ENCODE results near the gene ZNF423. TPM values are rescaled to one million over a fixed set of nuclear protein-coding genes. Genes with fewer than 3 reads are reported as not detected.

ZNF423 gene
- total and polyA plus RNA-seq, 2 experiments from 2014 or later = 14.9 to 41.8 TPM

- no peak for TF ChIP-seq ZNF462 (CRISPR knock-in tag; IDR thresholded peaks at IDR 0.05)
- no peak for TF ChIP-seq CREB1 (CRISPR knock-in tag; IDR thresholded peaks at IDR 0.05; ENCODE audit: low read depth)
- TF ChIP-seq ZNF331 (CRISPR knock-in tag; IDR thresholded peaks at IDR 0.05; ENCODE audit: low read depth) = no peak
- no peak for TF ChIP-seq CTCF (conservative IDR thresholded peaks at IDR 0.05; ENCODE audit: low read depth in 2 of 2)
These were observed 382.1 kb downstream of the ZNF423 start (continued) for GRCh38 chr16:49473773-49474172.

DNA sequence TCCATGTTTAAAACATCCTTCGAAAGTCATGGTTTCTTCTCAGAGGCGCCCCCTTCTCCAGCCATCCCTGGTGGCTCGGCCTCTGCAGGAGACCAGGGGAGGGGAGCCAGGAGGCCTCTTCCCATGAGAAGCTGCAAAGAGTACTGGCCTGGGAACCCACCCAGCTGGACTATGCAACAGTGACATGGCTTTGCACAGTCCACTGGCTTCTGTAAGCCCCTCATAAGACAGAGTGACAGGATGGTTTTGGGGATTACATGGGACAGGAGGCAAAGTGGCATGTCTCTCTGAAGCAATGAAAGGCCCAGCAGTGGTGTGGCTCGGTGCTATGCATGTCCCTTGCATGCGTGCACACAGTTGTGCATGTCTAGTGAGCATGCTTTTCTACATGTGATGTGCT is 382.8 kb downstream of the ZNF423 start:
- Histone ChIP-seq H2AFZ (no peak overlapping the region), H3K36me3 (ENCODE audit: insufficient read depth) (no peaks in the 10 kb centered on the region), H3K9me2 (ENCODE audit: insufficient read depth) (0 out of 2 replicates have a peak, but pooled peaks cover 4% of the 10 kb centered on the region), H3K27me3 (ENCODE audit: insufficient read depth) (no peaks in the 10 kb centered on the region), H3K79me2 (replicated peaks; ENCODE audit: insufficient read depth) (no peaks in the 10 kb centered on the region), H3K4me3 (no peak overlapping the region), H3F3A (replicated peaks; ENCODE audit: low read depth) (no peaks in the 10 kb centered on the region), H4K20me1 (replicated peaks; ENCODE audit: insufficient read depth) (no peaks in the 10 kb centered on the region), H3K27ac (ENCODE audit: low read depth) (no peak overlapping the region), H3K4me2 (no peak overlapping the region), H3K4me1 (ENCODE audit: insufficient read depth) (no peaks in the 10 kb centered on the region)
- no peaks in the 10 kb centered on the region for H3K9me3 Mint-ChIP-seq
- H3K4me3 Mint-ChIP-seq = no peak overlapping the region
- H3K4me1 Mint-ChIP-seq = peaks cover 3% of the 10 kb centered on the region; the same call in 1 of the 3 replicates
- no peaks in the 10 kb centered on the region for H3K36me3 Mint-ChIP-seq (ENCODE audit: low read depth)
- ATAC-seq (no peak), DNase-seq (ENCODE audit: low spot score) (no peak)
- peaks cover 2% of the 10 kb centered on the region for H3K27me3 Mint-ChIP-seq (ENCODE audit: insufficient read depth, low read depth, poor library complexity)
- H3K27ac Mint-ChIP-seq = no peak overlapping the region
- no peak for TF ChIP-seq ZNF331 (CRISPR knock-in tag; IDR thresholded peaks at IDR 0.05; ENCODE audit: low read depth)
- no peak for TF ChIP-seq POLR2AphosphoS5 (IDR thresholded peaks at IDR 0.05; ENCODE audit: low read depth)
- TF ChIP-seq CREB1 (CRISPR knock-in tag; IDR thresholded peaks at IDR 0.05; ENCODE audit: low read depth) = no peak
- TF ChIP-seq JUNB (IDR thresholded peaks at IDR 0.05; ENCODE audit: unreplicated experiment) = no peak
- no peak for TF ChIP-seq NANOG (IDR thresholded peaks at IDR 0.05; ENCODE audit: borderline replicate concordance)
- no peak for TF ChIP-seq EZH2 (IDR thresholded peaks at IDR 0.05; ENCODE audit: low read depth, unreplicated experiment)
- TF ChIP-seq STAT1 (IDR thresholded peaks at IDR 0.05; ENCODE audit: unreplicated experiment) = no peak
- TF ChIP-seq EZH2phosphoT487 (IDR thresholded peaks at IDR 0.05; ENCODE audit: unreplicated experiment) = no peak
- no peak for TF ChIP-seq ZNF114 (CRISPR knock-in tag; IDR thresholded peaks at IDR 0.05)
